Fibroblast of mammary gland (primary cell): ENCODE results near the gene CCDC28B.
A peak's percentile ranks its signal among the peaks of the same experiment; 100 is the strongest.

ENCODE experiments used
- DNase-seq: peaks from one replicate; pipeline ENCODE4 v3.0.0-alpha.2; 2010; ENCODE audit warnings: low read depth
- H3K4me3 ChIP-seq: 2 replicates; pipeline ENCODE4 v1.5.1; 2011; ENCODE audit warnings: low read depth, mild to moderate bottlenecking, low read length, moderate library complexity; ENCODE audit not compliant: control insufficient read depth
- TF ChIP-seq, protein P1 (sequence below): conservative IDR thresholded peaks from 2 replicates; pipeline ENCODE4 v1.5.1; 2011; ENCODE audit warnings: low read depth, low read length, inconsistent platforms; ENCODE audit not compliant: control insufficient read depth, insufficient read depth

Gene CCDC28B

DNA sequence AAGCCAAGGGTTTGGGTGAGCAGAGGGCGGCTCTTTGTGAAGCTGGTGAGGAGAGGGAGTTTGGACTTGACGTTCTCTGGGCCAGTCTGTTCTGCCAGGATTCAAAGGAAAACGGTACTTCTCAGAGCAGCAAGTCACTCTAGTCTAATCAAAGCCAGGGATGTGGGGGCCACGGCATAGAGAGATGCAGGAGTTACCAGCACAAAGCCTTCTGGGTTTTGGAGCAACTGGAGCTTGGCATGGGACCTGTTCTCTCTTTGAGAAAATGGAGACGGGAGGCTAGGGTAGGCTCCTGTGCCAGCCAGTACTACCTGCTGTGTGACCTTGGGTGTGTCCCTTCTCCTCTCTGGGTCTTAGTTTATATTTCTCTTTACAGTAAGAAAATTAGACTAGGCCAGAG, 18.8 kb upstream of the CCDC28B start:
- TF ChIP-seq, protein P1, sequence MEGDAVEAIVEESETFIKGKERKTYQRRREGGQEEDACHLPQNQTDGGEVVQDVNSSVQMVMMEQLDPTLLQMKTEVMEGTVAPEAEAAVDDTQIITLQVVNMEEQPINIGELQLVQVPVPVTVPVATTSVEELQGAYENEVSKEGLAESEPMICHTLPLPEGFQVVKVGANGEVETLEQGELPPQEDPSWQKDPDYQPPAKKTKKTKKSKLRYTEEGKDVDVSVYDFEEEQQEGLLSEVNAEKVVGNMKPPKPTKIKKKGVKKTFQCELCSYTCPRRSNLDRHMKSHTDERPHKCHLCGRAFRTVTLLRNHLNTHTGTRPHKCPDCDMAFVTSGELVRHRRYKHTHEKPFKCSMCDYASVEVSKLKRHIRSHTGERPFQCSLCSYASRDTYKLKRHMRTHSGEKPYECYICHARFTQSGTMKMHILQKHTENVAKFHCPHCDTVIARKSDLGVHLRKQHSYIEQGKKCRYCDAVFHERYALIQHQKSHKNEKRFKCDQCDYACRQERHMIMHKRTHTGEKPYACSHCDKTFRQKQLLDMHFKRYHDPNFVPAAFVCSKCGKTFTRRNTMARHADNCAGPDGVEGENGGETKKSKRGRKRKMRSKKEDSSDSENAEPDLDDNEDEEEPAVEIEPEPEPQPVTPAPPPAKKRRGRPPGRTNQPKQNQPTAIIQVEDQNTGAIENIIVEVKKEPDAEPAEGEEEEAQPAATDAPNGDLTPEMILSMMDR: no peak
- no peak for DNase-seq
- peak overlapping the region; percentile 64 for H3K4me3 ChIP-seq

DNA sequence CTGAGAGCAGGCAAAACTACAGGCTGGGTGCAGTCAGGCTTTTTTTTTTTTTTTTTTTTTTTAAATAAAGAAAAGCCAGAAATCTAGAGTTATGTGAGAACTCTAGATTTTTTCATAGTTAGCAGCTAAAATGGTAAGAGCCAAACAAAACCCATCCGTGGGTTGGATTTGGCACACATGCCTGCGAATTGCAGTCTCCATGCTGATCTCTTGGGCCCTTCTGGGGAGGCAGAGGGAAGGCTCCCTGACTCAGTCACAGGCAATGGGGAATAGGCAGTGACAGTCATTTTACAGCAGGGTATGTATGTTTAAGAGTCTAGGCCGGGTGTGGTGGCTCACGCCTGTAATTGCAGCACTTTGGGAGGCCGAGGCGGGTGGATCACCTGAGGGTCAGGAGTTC, 18.3 kb upstream of the CCDC28B start:
- DNase-seq: peak; percentile 56
- peak overlapping the region; percentile 64 for H3K4me3 ChIP-seq
- TF ChIP-seq, protein P1: no peak

GRCh38 chr1:32184650-32185049, 15.7 kb upstream of the CCDC28B start:
- TF ChIP-seq, protein P1: no peak
- no peak for DNase-seq
- H3K4me3 ChIP-seq: no peak overlapping the region

DNA sequence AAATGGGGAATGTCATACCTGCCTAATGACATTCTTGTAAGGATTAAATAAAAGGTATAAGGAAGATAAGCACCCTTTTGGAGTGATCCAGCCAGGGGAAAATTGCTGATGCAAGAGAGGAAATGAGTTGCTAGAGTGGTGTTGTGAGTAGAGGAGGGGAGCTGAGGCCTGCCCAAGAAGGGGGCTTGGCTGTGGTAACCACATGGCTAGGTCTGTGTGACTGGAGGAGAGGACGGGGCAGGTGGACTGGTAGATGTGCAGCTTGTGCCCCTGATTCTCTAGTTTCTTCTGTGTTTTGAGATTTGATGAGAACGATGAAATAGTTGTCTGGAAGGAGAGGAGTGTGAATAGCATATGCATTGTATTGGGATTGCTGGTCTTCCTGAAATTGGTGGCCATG, 14.3 kb upstream of the CCDC28B start:
- H3K4me3 ChIP-seq: no peak overlapping the region
- no peak for DNase-seq
- TF ChIP-seq, protein P1: no peak

GRCh38 chr1:32186491-32186890, 13.9 kb upstream of the CCDC28B start:
- H3K4me3 ChIP-seq: no peak overlapping the region
- TF ChIP-seq, protein P1: no peak
- no peak for DNase-seq

DNA sequence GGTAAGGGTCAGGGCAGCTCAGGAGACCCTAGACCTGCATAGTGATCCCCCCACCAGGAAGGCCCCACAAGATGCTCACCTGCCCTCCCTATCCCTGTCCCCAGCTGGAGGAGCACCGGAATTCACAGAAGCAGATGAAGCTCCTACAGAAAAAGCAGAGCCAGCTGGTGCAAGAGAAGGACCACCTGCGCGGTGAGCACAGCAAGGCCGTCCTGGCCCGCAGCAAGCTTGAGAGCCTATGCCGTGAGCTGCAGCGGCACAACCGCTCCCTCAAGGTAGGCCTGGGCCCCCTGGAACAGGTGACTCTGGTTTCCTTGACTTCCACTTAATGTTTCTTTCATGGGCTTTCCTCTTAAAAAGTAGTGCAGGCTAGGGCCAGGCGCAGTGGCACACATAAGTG, 12.5 kb upstream of the CCDC28B start:
- no peak overlapping the region for H3K4me3 ChIP-seq
- no peak for DNase-seq
- TF ChIP-seq, protein P1: no peak
